ENCODE measurements around the gene KIF12.
"Not testable (repeated sequence)": the region's sequence is repeated elsewhere in the genome, so short reads cannot be mapped to it uniquely, and the experiment has no call there.

KIF12 gene

DNA sequence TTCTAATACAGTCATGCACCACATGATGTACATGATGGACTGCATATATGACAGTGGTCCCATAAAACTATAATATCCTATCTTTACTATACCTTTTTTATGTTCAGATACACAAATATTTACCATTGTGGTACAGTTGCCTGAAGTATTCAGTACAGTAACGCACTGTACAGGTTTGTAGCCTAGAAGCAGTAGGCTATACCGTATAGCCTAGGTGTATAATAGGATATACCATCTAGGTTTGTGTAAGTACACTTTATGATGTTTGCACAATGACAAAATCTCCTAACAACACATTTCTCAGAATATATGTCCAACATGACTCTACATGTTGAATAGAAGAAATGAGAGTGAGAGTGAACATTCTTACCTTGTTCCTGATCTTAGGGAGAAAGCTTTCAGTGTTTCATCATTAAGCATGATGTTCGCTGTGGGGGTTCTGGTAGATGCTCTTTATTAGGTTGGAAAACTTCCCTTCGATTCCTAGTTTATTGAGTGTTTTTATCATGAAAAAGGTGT, 52.8 kb downstream of the KIF12 start:
- DNase-seq (ENCODE audit: low spot score): no peak

DNA sequence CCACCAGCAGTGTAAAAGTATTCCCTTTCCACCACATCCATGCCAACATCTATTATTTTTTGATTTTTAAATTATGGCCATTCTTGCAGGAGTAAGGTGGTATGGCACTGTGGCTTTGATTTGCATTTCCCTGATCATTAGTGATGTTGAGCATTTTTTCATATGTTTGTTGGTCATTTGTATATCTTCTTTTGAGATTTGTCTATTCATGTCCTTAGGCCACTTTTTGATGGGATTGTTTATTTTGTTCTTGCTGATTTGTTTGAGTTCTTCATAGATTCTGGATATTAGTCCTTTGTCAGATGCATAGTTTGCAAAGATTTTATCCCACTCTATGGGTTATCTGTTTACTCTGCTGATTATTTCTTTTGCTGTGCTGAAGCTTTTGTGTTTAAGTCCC, 55.4 kb downstream of the KIF12 start:
- not testable (repeated sequence) for DNase-seq (ENCODE audit: low spot score)

Measured in AG20443 (cell line).